RWPE2 (cell line): ENCODE results near the gene ABCG2.

Experiments used
- ATAC-seq: fragments of 200-7000 bp; cut with Tn5 transposase; 3 replicates; pipeline ENCODE4 v1.9.1; 2021; ENCODE audit warnings: low read depth
- DNase-seq: peaks from one replicate; pipeline ENCODE4 v3.0.0-alpha.2; 2020; ENCODE audit warnings: low spot score
- H3K27ac ChIP-seq: fragments of 450-650 bp; 2 replicates; pipeline ENCODE4 v1.5.1; 2017; ENCODE audit warnings: mild to moderate bottlenecking; ENCODE audit not compliant: poor library complexity, severe bottlenecking
- H3K27me3 ChIP-seq: fragments of 250-450 bp; sonication (Bioruptor Pico); 2 replicates; pipeline ENCODE4 v1.5.1; 2021; ENCODE audit warnings: mild to moderate bottlenecking, moderate library complexity; ENCODE audit not compliant: insufficient read depth, poor library complexity, severe bottlenecking
- H3K36me3 ChIP-seq: fragments of 250-450 bp; sonication (Bioruptor Pico); 2 replicates; pipeline ENCODE4 v1.5.1; 2020; ENCODE audit warnings: low read depth, mild to moderate bottlenecking, moderate library complexity
- H3K4me1 ChIP-seq: fragments of 250-450 bp; sonication (Bioruptor Pico); 2 replicates; pipeline ENCODE4 v1.5.1; 2021; ENCODE audit warnings: mild to moderate bottlenecking, moderate library complexity; ENCODE audit not compliant: insufficient read depth, poor library complexity, severe bottlenecking
- H3K4me3 ChIP-seq: fragments of 250-450 bp; sonication (Bioruptor Pico); 2 replicates; pipeline ENCODE4 v1.5.1; 2021; ENCODE audit warnings: mild to moderate bottlenecking, moderate library complexity; ENCODE audit not compliant: severe bottlenecking
- H3K9me3 ChIP-seq: fragments of 250-450 bp; sonication (Bioruptor Pico); 2 replicates; pipeline ENCODE4 v1.5.1; 2021; ENCODE audit warnings: mild to moderate bottlenecking, moderate library complexity; ENCODE audit not compliant: severe bottlenecking
- TF ChIP-seq, protein P1 (sequence below): fragments of 450-650 bp; IDR thresholded peaks from one replicate; pipeline ENCODE4 v1.5.1; 2017; ENCODE audit warnings: mild to moderate bottlenecking, moderate library complexity; ENCODE audit not compliant: poor library complexity, severe bottlenecking

ABCG2 gene

DNA sequence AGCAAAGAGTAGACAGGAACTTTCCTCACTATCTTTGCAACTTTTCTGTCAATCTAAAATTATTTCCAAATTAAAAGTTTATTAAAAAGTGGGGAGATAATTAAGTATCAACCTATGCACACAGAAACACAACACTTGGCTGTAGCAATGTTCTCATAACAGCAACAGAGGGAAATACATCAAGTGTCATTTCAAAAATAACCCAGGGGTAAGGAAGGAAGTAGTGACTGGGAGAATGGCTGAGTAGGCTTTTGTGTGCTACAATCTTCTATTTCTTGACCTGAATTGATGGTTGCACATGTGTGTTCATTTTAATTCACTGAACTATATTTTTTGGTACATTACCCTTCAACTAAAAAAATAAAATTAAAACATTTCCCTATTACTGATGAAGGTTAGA is 67.5 kb downstream of the ABCG2 start:
- Histone ChIP-seq H3K27me3 (no peaks in the 10 kb centered on the region), H3K27ac (no peak overlapping the region), H3K36me3 (no peaks in the 10 kb centered on the region), H3K4me3 (no peak overlapping the region), H3K9me3 (no peaks in the 10 kb centered on the region), H3K4me1 (no peaks in the 10 kb centered on the region)
- DNase-seq (no peak), ATAC-seq (no peak)
- TF ChIP-seq, protein P1, sequence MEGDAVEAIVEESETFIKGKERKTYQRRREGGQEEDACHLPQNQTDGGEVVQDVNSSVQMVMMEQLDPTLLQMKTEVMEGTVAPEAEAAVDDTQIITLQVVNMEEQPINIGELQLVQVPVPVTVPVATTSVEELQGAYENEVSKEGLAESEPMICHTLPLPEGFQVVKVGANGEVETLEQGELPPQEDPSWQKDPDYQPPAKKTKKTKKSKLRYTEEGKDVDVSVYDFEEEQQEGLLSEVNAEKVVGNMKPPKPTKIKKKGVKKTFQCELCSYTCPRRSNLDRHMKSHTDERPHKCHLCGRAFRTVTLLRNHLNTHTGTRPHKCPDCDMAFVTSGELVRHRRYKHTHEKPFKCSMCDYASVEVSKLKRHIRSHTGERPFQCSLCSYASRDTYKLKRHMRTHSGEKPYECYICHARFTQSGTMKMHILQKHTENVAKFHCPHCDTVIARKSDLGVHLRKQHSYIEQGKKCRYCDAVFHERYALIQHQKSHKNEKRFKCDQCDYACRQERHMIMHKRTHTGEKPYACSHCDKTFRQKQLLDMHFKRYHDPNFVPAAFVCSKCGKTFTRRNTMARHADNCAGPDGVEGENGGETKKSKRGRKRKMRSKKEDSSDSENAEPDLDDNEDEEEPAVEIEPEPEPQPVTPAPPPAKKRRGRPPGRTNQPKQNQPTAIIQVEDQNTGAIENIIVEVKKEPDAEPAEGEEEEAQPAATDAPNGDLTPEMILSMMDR: no peak

DNA sequence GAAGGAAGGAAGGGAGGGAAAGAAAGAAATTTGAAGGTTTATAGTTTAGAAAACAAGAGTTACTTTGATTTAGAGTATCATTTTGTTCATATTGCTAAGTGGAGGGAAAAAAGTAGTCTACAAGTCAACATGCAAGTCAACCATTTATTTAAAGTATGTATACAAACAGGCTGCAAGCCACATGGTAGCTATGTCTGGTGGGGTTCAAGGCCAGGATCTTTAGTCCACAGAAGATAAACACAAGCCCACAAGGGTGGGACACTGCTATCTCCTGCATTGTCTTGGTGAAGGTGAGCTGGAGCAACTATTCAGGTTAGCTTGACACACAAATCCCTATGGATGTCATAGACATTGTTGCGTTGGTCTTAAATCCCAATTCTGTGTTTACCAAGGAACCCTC is 71.4 kb downstream of the ABCG2 start:
- Histone ChIP-seq H3K4me3 (no peak overlapping the region), H3K4me1 (no peaks in the 10 kb centered on the region), H3K27me3 (no peaks in the 10 kb centered on the region), H3K9me3 (no peaks in the 10 kb centered on the region), H3K36me3 (no peaks in the 10 kb centered on the region), H3K27ac (no peak overlapping the region)
- ATAC-seq (no peak), DNase-seq (no peak)
- TF ChIP-seq, protein P1: no peak

DNA sequence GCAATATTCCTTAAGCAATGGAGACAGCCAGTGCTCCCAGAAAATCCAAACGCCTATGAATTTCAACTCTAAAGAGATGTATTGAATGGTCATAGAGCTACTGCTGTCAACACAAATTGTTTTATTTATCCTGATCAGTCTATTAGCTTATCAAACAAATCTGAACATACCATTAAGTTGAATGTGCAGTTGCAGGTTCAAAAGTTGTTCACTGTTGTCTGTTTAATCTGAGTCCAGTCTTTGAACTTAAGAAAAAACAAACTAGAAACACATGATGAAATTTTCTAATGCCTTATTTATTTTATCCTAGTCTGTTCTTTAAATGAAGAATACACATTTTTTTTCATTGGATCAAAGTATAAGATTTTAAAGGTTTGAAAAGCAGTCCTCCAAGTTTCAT is 77.8 kb downstream of the ABCG2 start:
- H3K9me3 ChIP-seq: no peaks in the 10 kb centered on the region
- DNase-seq (no peak), ATAC-seq (no peak)
- H3K4me1 ChIP-seq: no peaks in the 10 kb centered on the region
- no peaks in the 10 kb centered on the region for H3K27me3 ChIP-seq
- H3K36me3 ChIP-seq: peaks cover 22% of the 10 kb centered on the region
- no peak overlapping the region for H3K4me3 ChIP-seq
- no peak overlapping the region for H3K27ac ChIP-seq
- TF ChIP-seq, protein P1: no peak

DNA sequence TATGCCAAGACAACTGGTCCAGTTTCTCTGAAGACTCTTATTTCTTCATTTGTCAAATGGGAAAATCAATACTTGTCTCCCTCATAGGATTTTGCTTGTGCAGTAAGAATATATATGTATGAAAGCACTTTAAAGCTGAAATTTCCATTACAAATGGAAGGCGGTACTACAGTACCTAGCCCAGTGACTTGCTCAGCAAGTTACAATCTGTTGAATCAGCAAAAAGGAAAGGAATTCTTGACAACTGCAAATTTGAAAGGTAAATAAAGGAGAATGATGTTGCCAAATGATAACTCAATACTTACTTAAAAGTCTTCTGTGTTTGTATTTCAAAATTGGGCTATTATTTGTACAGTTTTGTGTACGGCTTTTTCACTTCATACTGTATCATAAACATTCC is 79.9 kb downstream of the ABCG2 start:
- Histone ChIP-seq H3K27ac (no peak overlapping the region), H3K4me1 (no peaks in the 10 kb centered on the region), H3K36me3 (peaks cover 29% of the 10 kb centered on the region), H3K27me3 (no peaks in the 10 kb centered on the region), H3K9me3 (no peaks in the 10 kb centered on the region), H3K4me3 (no peak overlapping the region)
- TF ChIP-seq, protein P1: no peak
- no peak for DNase-seq
- no peak for ATAC-seq

DNA sequence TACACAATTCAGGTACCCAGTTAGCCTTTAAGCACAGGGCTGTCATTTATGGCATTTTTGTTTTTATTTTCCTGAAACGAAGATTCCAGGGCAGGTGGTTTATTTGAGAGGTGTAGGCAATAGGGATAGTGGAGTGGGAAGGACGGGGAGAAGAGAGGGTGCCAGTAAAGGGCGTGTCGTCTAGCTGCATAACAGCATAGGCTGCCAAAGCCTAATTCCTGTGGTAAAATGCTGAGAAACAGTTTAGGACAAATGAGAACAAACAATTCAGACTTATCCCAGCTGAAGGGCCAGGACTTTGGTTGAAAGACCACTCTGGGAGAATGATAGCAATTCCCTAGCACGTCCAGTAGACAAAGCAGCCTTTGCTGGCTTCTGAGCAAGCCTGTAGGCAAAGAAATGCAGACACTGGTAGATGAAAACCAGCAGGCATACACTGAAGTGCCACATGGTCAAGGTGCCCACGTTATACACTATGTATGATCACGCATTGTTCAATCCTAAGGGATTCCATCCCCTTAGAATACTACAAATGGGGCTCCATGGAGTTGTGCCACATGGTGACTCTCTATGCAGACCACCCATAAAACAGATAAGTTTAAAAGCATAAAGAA is 80.4 kb downstream of the ABCG2 start:
- DNase-seq (no peak), ATAC-seq (no peak)
- no peaks in the 10 kb centered on the region for H3K4me1 ChIP-seq
- H3K9me3 ChIP-seq: no peaks in the 10 kb centered on the region
- TF ChIP-seq, protein P1: no peak
- H3K27ac ChIP-seq: no peak overlapping the region
- H3K27me3 ChIP-seq: no peaks in the 10 kb centered on the region
- H3K36me3 ChIP-seq: peaks cover 29% of the 10 kb centered on the region
- H3K4me3 ChIP-seq: no peak overlapping the region
